K562 (cell line): ENCODE data around the gene MRPL4. TPM values are rescaled to one million over a fixed set of nuclear protein-coding genes. Genes with fewer than 3 reads are reported as not detected.

ENCODE experiments used
- CBX2 ChIP-seq: fragments of 200-600 bp; sonication (generic); IDR thresholded peaks from one replicate; pipeline ENCODE4 v1.6.1; 2012; ENCODE audit warnings: mild to moderate bottlenecking, low read length, inconsistent platforms; ENCODE audit not compliant: insufficient read depth, poor library complexity, severe bottlenecking
- CREB5 ChIP-seq: fragments of 250-450 bp; sonication (Bioruptor Pico); IDR thresholded peaks from 2 replicates; pipeline ENCODE4 v1.5.0; 2020; ENCODE audit warnings: mild to moderate bottlenecking
- E2F3 ChIP-seq: fragments of 250-450 bp; sonication (Bioruptor Pico); IDR thresholded peaks from 2 replicates; pipeline ENCODE4 v1.4.0; 2020; ENCODE audit warnings: mild to moderate bottlenecking
- E2F6 ChIP-seq, 2 experiments: IDR thresholded peaks; 2 replicates each; pipeline ENCODE4 v1.6.1; 2011; ENCODE audit warnings: borderline replicate concordance in 1 of 2, control low read depth in 1 of 2, low read depth in 1 of 2, low read length in 1 of 2, mild to moderate bottlenecking in 1 of 2, mixed read lengths in 1 of 2, moderate library complexity in 1 of 2; ENCODE audit not compliant: insufficient read depth in 1 of 2, insufficient read length in 1 of 2, poor library complexity in 1 of 2, severe bottlenecking in 1 of 2; ENCODE audit errors: extremely low read depth in 1 of 2
- ELF2 ChIP-seq: fragments of 250-450 bp; sonication (Bioruptor Pico); IDR thresholded peaks from 2 replicates; pipeline ENCODE4 v1.5.0; 2021; ENCODE audit warnings: mild to moderate bottlenecking
- GABPB2 ChIP-seq: fragments of 250-450 bp; sonication (Bioruptor Pico); conservative IDR thresholded peaks from 2 replicates; pipeline ENCODE4 v1.5.1; 2021; ENCODE audit warnings: mild to moderate bottlenecking
- HDGF ChIP-seq: fragments of 450-650 bp; IDR thresholded peaks from 2 replicates; pipeline ENCODE4 v1.6.1; 2016
- MXI1 ChIP-seq: IDR thresholded peaks from 2 replicates; pipeline ENCODE4 v1.6.1; 2011; ENCODE audit warnings: low read depth, mild to moderate bottlenecking, improper control_type of control experiment, low read length
- NEUROD1 ChIP-seq: fragments of 150-350 bp; IDR thresholded peaks from 2 replicates; pipeline ENCODE4 v1.6.1; 2014; ENCODE audit warnings: borderline replicate concordance, low read length, low read depth; ENCODE audit not compliant: partially characterized antibody
- POLR2A ChIP-seq: fragments of 450-650 bp; conservative IDR thresholded peaks from 2 replicates; pipeline ENCODE4 v1.6.1; 2016
- RBM17 ChIP-seq: fragments of 200-400 bp; formaldehyde crosslinking; IDR thresholded peaks from 2 replicates; pipeline ENCODE4 v1.6.1; 2017; ENCODE audit warnings: low read depth, mild to moderate bottlenecking, low read length, borderline replicate concordance
- RNF2 ChIP-seq: sonication (generic); IDR thresholded peaks from 2 replicates; pipeline ENCODE4 v1.6.1; 2016
- SUPT5H ChIP-seq: fragments of 450-650 bp; IDR thresholded peaks from 2 replicates; pipeline ENCODE4 v1.6.1; 2016
- TCF15 ChIP-seq: fragments of 250-450 bp; sonication (Bioruptor Pico); IDR thresholded peaks from 2 replicates; pipeline ENCODE4 v1.8.0; 2022; ENCODE audit warnings: moderate library complexity, mild to moderate bottlenecking, inconsistent platforms
- ZC3H8 ChIP-seq: fragments of 450-650 bp; IDR thresholded peaks from 2 replicates; pipeline ENCODE4 v1.6.1; 2017
- ZKSCAN3 ChIP-seq: fragments of 250-450 bp; sonication (Bioruptor Pico); IDR thresholded peaks from 2 replicates; pipeline ENCODE4 v1.4.0; 2020
- ZNF174 ChIP-seq: fragments of 250-450 bp; sonication (Bioruptor Pico); IDR thresholded peaks from 2 replicates; pipeline ENCODE4 v1.4.0; 2020; ENCODE audit warnings: mild to moderate bottlenecking
- ZNF277 ChIP-seq: fragments of 250-450 bp; sonication (Bioruptor Pico); IDR thresholded peaks from 2 replicates; pipeline ENCODE4 v1.8.0; 2022; ENCODE audit warnings: inconsistent platforms, mild to moderate bottlenecking, moderate library complexity, borderline replicate concordance
- ZNF324 ChIP-seq: fragments of 250-450 bp; sonication (Bioruptor Pico); IDR thresholded peaks from 2 replicates; pipeline ENCODE4 v1.4.0; 2020; ENCODE audit warnings: mild to moderate bottlenecking
- ZNF57 ChIP-seq: fragments of 450-650 bp; formaldehyde crosslinking; IDR thresholded peaks from 2 replicates; pipeline ENCODE4 v1.4.0; 2020; ENCODE audit warnings: mild to moderate bottlenecking, moderate library complexity
- ZNF778 ChIP-seq: fragments of 450-650 bp; formaldehyde crosslinking; IDR thresholded peaks from 2 replicates; pipeline ENCODE4 v1.4.0; 2020; ENCODE audit warnings: mild to moderate bottlenecking, moderate library complexity
- polyA plus RNA-seq, 8 experiments: library from polyadenylated mRNA; depleted of rRNA in 4 of 8; stranded (reverse) in 5 of 8; unstranded in 3 of 8; fragments of >200 nt; fragmentation: Nextera tagmentation in 2 of 8; fragmentation: Illumina TruSeq in 1 of 8; extraction: Ambion mirVana in 2 of 8; extraction: Trizol in 1 of 8; gene quantifications; 2 replicates each; pipeline versions ENCODE4 v1.2.1 to v1.2.3, GENCODE V29; 2011 to 2014; ENCODE audit warnings: inconsistent platforms in 1 of 8, missing spikeins in 1 of 8
- total RNA-seq, 7 experiments: library from RNA; depleted of rRNA in 6 of 7; stranded (reverse); fragments of >200 nt in 6 of 7; fragmentation: Illumina TruSeq in 2 of 7; extraction: Trizol in 2 of 7; gene quantifications; 2 replicates each; pipeline versions ENCODE4 v1.2.1 to v1.2.3, GENCODE V29; 2011 to 2021; ENCODE audit warnings: low replicate concordance in 1 of 7
- TF ChIP-seq, protein P1 (sequence below): fragments of 450-650 bp; IDR thresholded peaks from 2 replicates; pipeline ENCODE4 v1.6.1; 2016; ENCODE audit warnings: low read depth, mild to moderate bottlenecking, moderate library complexity
- TF ChIP-seq, protein P2 (sequence below): sonication (generic); formaldehyde crosslinking; IDR thresholded peaks from 2 replicates; pipeline ENCODE4 v1.8.1; 2023; ENCODE audit warnings: mild to moderate bottlenecking, missing genetic modification reagents

The MRPL4 gene
- total and polyA plus RNA-seq, 9 of the 15 experiments (the other 6 are each of a cell fraction or from before 2014, with no cell fraction given), result 1.4 to 239 (median 64.9) TPM

DNA sequence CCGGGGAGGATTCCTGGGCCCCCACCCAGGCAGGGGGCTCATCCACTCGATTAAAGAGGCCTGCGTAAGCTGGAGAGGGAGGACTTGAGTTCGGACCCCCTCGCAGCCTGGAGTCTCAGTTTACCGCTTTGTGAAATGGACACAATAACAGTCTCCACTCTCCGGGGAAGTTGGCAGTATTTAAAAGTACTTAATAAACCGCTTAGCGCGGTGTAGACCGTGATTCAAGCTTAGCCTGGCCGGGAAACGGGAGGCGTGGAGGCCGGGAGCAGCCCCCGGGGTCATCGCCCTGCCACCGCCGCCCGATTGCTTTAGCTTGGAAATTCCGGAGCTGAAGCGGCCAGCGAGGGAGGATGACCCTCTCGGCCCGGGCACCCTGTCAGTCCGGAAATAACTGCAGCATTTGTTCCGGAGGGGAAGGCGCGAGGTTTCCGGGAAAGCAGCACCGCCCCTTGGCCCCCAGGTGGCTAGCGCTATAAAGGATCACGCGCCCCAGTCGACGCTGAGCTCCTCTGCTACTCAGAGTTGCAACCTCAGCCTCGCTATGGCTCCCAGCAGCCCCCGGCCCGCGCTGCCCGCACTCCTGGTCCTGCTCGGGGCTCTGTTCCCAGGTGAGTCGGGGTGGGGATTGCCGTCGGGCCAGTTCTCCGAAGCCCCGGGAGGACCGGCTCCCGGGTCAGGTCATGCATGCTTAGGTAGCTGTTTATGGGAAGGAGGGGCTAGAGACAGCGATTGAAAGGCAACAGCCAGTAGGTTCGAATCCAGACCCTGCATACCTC is 18.8 kb downstream of the MRPL4 start, which contains the start of gene ICAM1 (continued):
- no peak for TF ChIP-seq ZNF324 (CRISPR knock-in tag)
- TF ChIP-seq ELF2 (CRISPR knock-in tag), result no peak
- no peak for TF ChIP-seq ZNF778 (CRISPR knock-in tag)
- TF ChIP-seq E2F3 (CRISPR knock-in tag), result no peak
- no peak for TF ChIP-seq TCF15 (CRISPR knock-in tag)
- TF ChIP-seq CBX2, result no peak
- peak; percentile 95 to 97 for TF ChIP-seq E2F6 (IDR thresholded peaks at IDR 0.05; ENCODE audit: borderline replicate concordance in 1 of 2, extremely low read depth in 1 of 2, insufficient read depth in 1 of 2, insufficient read length in 1 of 2, low read depth in 1 of 2, low read length in 1 of 2, poor library complexity in 1 of 2, severe bottlenecking in 1 of 2)
- no peak for TF ChIP-seq ZNF277 (CRISPR knock-in tag)
- TF ChIP-seq ZNF57 (CRISPR knock-in tag), result no peak
- TF ChIP-seq ZKSCAN3 (CRISPR knock-in tag), result no peak
- TF ChIP-seq, protein P1, sequence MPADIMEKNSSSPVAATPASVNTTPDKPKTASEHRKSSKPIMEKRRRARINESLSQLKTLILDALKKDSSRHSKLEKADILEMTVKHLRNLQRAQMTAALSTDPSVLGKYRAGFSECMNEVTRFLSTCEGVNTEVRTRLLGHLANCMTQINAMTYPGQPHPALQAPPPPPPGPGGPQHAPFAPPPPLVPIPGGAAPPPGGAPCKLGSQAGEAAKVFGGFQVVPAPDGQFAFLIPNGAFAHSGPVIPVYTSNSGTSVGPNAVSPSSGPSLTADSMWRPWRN, result no peak
- TF ChIP-seq ZNF174 (CRISPR knock-in tag), result no peak
- TF ChIP-seq, protein P2, sequence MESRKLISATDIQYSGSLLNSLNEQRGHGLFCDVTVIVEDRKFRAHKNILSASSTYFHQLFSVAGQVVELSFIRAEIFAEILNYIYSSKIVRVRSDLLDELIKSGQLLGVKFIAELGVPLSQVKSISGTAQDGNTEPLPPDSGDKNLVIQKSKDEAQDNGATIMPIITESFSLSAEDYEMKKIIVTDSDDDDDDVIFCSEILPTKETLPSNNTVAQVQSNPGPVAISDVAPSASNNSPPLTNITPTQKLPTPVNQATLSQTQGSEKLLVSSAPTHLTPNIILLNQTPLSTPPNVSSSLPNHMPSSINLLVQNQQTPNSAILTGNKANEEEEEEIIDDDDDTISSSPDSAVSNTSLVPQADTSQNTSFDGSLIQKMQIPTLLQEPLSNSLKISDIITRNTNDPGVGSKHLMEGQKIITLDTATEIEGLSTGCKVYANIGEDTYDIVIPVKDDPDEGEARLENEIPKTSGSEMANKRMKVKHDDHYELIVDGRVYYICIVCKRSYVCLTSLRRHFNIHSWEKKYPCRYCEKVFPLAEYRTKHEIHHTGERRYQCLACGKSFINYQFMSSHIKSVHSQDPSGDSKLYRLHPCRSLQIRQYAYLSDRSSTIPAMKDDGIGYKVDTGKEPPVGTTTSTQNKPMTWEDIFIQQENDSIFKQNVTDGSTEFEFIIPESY (CRISPR knock-in tag), result no peak
- TF ChIP-seq GABPB2, result no peak
- TF ChIP-seq SUPT5H, result peak; percentile 77
- no peak for TF ChIP-seq MXI1
- no peak for TF ChIP-seq RBM17
- peak; percentile 84; the same call in 1 of the 2 replicates for TF ChIP-seq RNF2
- no peak for TF ChIP-seq HDGF
- no peak for TF ChIP-seq NEUROD1
- peak; percentile 86 for TF ChIP-seq POLR2A
- TF ChIP-seq ZC3H8, result no peak
- TF ChIP-seq CREB5, result no peak
